WTC11 (cell line): ENCODE data around the gene RRBP1. TPM values are rescaled to one million over a fixed set of nuclear protein-coding genes. Genes with fewer than 3 reads are reported as not detected.

Experiments
- ATAC-seq: fragments of 200-7000 bp; cut with Tn5 transposase; 2 replicates; pipeline ENCODE4 v1.10.0; 2021; ENCODE audit warnings: mild to moderate bottlenecking, moderate library complexity
- CTCF ChIA-PET: fragments of 300-600 bp; sonication (Branson Sonifier 250); formaldehyde crosslinking; loops from one replicate; lab custom pipeline; 2021; ENCODE audit warnings: antibody characterized with exemption; lab: Charles Lee
- POLR2A ChIA-PET: fragments of 350-600 bp; sonication (Branson Sonifier 250); formaldehyde crosslinking; loops from one replicate; lab custom pipeline; 2021; ENCODE audit warnings: antibody characterized with exemption; lab: Charles Lee
- DNase-seq: peaks from one replicate; pipeline ENCODE4 v3.0.0; 2021; ENCODE audit warnings: low spot score
- H3K27ac Mint-ChIP-seq: 2 replicates; pipeline ENCODE4 v1.8.0; 2021; ENCODE audit warnings: mixed read lengths
- H3K27me3 Mint-ChIP-seq: 2 replicates; pipeline ENCODE4 v1.8.0; 2021; ENCODE audit warnings: low read depth, mild to moderate bottlenecking, moderate library complexity, mixed read lengths
- H3K36me3 Mint-ChIP-seq: 2 replicates; pipeline ENCODE4 v1.8.0; 2021; ENCODE audit warnings: mixed read lengths
- H3K4me1 Mint-ChIP-seq: 2 replicates; pipeline ENCODE4 v1.8.0; 2022; ENCODE audit warnings: mixed read lengths
- H3K4me3 Mint-ChIP-seq: 2 replicates; pipeline ENCODE4 v1.8.0; 2021; ENCODE audit warnings: mild to moderate bottlenecking, moderate library complexity, mixed read lengths
- H3K9me3 Mint-ChIP-seq: 2 replicates; pipeline ENCODE4 v1.8.0; 2021; ENCODE audit warnings: mixed read lengths
- CREM ChIP-seq: sonication (generic); formaldehyde crosslinking; IDR thresholded peaks from 2 replicates; pipeline ENCODE4 v1.8.1; 2022; ENCODE audit warnings: mild to moderate bottlenecking, missing genetic modification reagents, moderate library complexity
- ESRRA ChIP-seq: sonication (generic); formaldehyde crosslinking; IDR thresholded peaks from 2 replicates; pipeline ENCODE4 v1.8.1; 2022; ENCODE audit warnings: mild to moderate bottlenecking, missing genetic modification reagents, borderline replicate concordance
- FOXP1 ChIP-seq: sonication (generic); formaldehyde crosslinking; IDR thresholded peaks from 2 replicates; pipeline ENCODE4 v1.8.0; 2022; ENCODE audit warnings: missing genetic modification reagents, mild to moderate bottlenecking, moderate library complexity, borderline replicate concordance
- GABPB1 ChIP-seq: sonication (generic); formaldehyde crosslinking; IDR thresholded peaks from 2 replicates; pipeline ENCODE4 v1.8.1; 2023; ENCODE audit warnings: mild to moderate bottlenecking, missing genetic modification reagents
- GRHL2 ChIP-seq: fragments of 250-450 bp; sonication (Bioruptor Pico); IDR thresholded peaks from 2 replicates; pipeline ENCODE4 v1.8.0; 2022; ENCODE audit warnings: mild to moderate bottlenecking, moderate library complexity; ENCODE audit not compliant: insufficient replicate concordance, severe bottlenecking
- JAZF1 ChIP-seq: fragments of 250-450 bp; sonication (Bioruptor Pico); IDR thresholded peaks from 2 replicates; pipeline ENCODE4 v1.9.0; 2021; ENCODE audit warnings: moderate library complexity, mild to moderate bottlenecking, inconsistent platforms
- NFE2L1 ChIP-seq: sonication (generic); formaldehyde crosslinking; IDR thresholded peaks from 2 replicates; pipeline ENCODE4 v1.8.1; 2023; ENCODE audit warnings: missing genetic modification reagents
- NFYB ChIP-seq: sonication (generic); formaldehyde crosslinking; conservative IDR thresholded peaks from 2 replicates; pipeline ENCODE4 v1.8.0; 2022; ENCODE audit warnings: low read depth, missing genetic modification reagents
- SOX15 ChIP-seq: fragments of 250-450 bp; sonication (Bioruptor Pico); IDR thresholded peaks from 2 replicates; pipeline ENCODE4 v1.9.0; 2021; ENCODE audit warnings: mild to moderate bottlenecking
- TEAD1 ChIP-seq: sonication (generic); formaldehyde crosslinking; IDR thresholded peaks from 2 replicates; pipeline ENCODE4 v1.8.0; 2022; ENCODE audit warnings: mild to moderate bottlenecking, missing genetic modification reagents
- ZBTB21 ChIP-seq: sonication (generic); formaldehyde crosslinking; IDR thresholded peaks from 2 replicates; pipeline ENCODE4 v1.8.1; 2023; ENCODE audit warnings: mild to moderate bottlenecking, missing genetic modification reagents, borderline replicate concordance
- ZNF138 ChIP-seq: sonication (generic); formaldehyde crosslinking; conservative IDR thresholded peaks from 2 replicates; pipeline ENCODE4 v1.8.1; 2022; ENCODE audit warnings: mild to moderate bottlenecking, moderate library complexity, missing genetic modification reagents
- ZNF423 ChIP-seq: fragments of 250-450 bp; sonication (Bioruptor Pico); IDR thresholded peaks from 2 replicates; pipeline ENCODE4 v2.1.2; 2022; ENCODE audit warnings: mild to moderate bottlenecking, moderate library complexity
- total RNA-seq: library from RNA; stranded (reverse); gene quantifications from 3 replicates; pipeline ENCODE4 v1.2.3, GENCODE V29; 2021
- TF ChIP-seq, protein P1 (sequence below): sonication (generic); formaldehyde crosslinking; conservative IDR thresholded peaks from 2 replicates; pipeline ENCODE4 v1.8.1; 2023; ENCODE audit warnings: mild to moderate bottlenecking, low read depth, missing genetic modification reagents, moderate library complexity
- TF ChIP-seq, protein P2 (sequence below): sonication (generic); formaldehyde crosslinking; IDR thresholded peaks from 2 replicates; pipeline ENCODE4 v1.8.1; 2023; ENCODE audit warnings: mild to moderate bottlenecking, missing genetic modification reagents
- TF ChIP-seq, protein P3 (sequence below): sonication (generic); formaldehyde crosslinking; IDR thresholded peaks from 2 replicates; pipeline ENCODE4 v1.8.1; 2023; ENCODE audit warnings: mild to moderate bottlenecking, missing genetic modification reagents, moderate library complexity
- TF ChIP-seq, protein P4 (sequence below): sonication (generic); formaldehyde crosslinking; conservative IDR thresholded peaks from 2 replicates; pipeline ENCODE4 v1.8.1; 2022; ENCODE audit warnings: mild to moderate bottlenecking, missing genetic modification reagents

RRBP1 gene
- total RNA-seq, 1 experiment from 2014 or later: 171 TPM

DNA sequence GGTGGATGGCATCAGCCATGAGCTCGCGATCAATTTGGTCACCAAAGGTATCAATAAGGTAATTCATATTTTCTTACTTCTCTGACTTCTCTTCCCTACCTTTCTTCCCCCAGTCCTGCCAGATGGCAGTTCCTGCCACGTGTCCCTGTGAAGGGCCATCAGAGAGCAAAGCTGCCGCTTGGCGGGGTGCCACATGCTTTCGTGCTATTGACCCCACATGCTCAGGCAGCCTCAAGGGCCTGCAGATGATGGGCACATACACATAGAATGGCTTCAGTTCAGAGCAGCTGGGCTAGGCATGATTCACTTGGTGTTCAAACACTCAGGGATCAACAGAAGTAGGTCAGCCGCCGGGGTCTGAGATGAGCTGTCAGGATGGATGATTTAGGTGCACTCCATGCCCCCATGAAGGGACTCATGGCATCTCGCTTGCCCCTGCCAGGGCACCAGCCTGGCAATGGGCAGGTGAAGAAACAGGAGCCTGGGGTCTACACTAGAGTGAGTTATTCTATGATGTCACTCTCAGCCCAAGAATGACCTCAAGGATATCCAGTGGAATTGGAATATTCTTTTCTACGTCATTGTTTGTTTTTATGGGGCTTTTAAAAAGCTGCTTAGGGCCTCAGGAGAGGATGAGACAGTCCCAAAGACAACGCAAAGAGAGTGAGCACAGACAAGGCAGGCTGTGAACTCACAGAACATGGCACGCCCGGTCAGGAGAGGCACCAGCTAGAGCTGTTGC, 43.2 kb upstream of the RRBP1 start:
- POLR2A ChIA-PET: no interaction called here
- H3K9me3 Mint-ChIP-seq: 0 out of 2 replicates have a peak, but pooled peaks cover 3% of the 10 kb centered on the region
- no peaks in the 10 kb centered on the region; the same call in 1 of the 2 replicates for H3K27me3 Mint-ChIP-seq
- no peaks in the 10 kb centered on the region for H3K36me3 Mint-ChIP-seq
- TF ChIP-seq GABPB1 (CRISPR knock-in tag): 0 out of 2 replicates have a peak, but pooled peaks have one; percentile 41
- TF ChIP-seq, protein P1, sequence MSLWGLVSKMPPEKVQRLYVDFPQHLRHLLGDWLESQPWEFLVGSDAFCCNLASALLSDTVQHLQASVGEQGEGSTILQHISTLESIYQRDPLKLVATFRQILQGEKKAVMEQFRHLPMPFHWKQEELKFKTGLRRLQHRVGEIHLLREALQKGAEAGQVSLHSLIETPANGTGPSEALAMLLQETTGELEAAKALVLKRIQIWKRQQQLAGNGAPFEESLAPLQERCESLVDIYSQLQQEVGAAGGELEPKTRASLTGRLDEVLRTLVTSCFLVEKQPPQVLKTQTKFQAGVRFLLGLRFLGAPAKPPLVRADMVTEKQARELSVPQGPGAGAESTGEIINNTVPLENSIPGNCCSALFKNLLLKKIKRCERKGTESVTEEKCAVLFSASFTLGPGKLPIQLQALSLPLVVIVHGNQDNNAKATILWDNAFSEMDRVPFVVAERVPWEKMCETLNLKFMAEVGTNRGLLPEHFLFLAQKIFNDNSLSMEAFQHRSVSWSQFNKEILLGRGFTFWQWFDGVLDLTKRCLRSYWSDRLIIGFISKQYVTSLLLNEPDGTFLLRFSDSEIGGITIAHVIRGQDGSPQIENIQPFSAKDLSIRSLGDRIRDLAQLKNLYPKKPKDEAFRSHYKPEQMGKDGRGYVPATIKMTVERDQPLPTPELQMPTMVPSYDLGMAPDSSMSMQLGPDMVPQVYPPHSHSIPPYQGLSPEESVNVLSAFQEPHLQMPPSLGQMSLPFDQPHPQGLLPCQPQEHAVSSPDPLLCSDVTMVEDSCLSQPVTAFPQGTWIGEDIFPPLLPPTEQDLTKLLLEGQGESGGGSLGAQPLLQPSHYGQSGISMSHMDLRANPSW: no peak
- TF ChIP-seq JAZF1 (CRISPR knock-in tag): no peak
- TF ChIP-seq, protein P2, sequence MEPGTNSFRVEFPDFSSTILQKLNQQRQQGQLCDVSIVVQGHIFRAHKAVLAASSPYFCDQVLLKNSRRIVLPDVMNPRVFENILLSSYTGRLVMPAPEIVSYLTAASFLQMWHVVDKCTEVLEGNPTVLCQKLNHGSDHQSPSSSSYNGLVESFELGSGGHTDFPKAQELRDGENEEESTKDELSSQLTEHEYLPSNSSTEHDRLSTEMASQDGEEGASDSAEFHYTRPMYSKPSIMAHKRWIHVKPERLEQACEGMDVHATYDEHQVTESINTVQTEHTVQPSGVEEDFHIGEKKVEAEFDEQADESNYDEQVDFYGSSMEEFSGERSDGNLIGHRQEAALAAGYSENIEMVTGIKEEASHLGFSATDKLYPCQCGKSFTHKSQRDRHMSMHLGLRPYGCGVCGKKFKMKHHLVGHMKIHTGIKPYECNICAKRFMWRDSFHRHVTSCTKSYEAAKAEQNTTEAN (CRISPR knock-in tag): no peak
- ATAC-seq (no peak), DNase-seq (no peak)
- CTCF ChIA-PET: interaction anchor here (1.5 kb wide), 1 partner anchor 43 kb away, joined by 3 read pairs; no protein-coding TSS in a partner anchor
- H3K4me3 Mint-ChIP-seq: no peak overlapping the region
- peaks cover under 1% of the 10 kb centered on the region; the same call in 1 of the 2 replicates for H3K4me1 Mint-ChIP-seq
- no peak overlapping the region for H3K27ac Mint-ChIP-seq

DNA sequence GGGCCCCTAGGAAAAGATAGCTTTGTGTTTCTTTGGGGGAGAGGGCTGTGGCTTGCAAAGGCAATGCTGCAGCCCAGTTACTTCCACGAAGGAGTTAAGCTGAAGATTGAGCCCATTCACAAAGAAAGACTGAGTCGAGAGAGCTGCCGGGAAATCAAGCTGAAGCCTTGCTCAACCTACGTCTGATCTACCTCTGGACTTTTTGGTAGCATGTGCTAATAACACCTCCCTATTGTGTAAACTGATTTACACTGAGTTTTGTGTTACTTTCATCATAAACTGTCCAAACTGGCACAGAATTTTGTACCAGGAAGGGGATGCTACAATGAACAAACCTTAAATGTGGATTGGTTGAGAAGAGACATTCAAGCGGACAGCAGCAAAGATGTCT, 41.3 kb upstream of the RRBP1 start:
- no peaks in the 10 kb centered on the region for H3K36me3 Mint-ChIP-seq
- CTCF ChIA-PET: interaction anchor here (0.9 to 1.1 kb wide), 2 partner anchors 43 to 216 kb away, joined by 3 read pairs; no protein-coding TSS in a partner anchor
- TF ChIP-seq FOXP1 (CRISPR knock-in tag) (no peak), GABPB1 (CRISPR knock-in tag) (0 out of 2 replicates have a peak, but pooled peaks have one; percentile 33)
- TF ChIP-seq, all 79 proteins: peak for 1
- DNase-seq (no peak), ATAC-seq (no peak)
- POLR2A ChIA-PET: no interaction called here
- Mint-ChIP-seq H3K4me3 (no peak overlapping the region), H3K27ac (no peak overlapping the region), H3K4me1 (no peaks in the 10 kb centered on the region; the same call in 1 of the 2 replicates), H3K27me3 (no peaks in the 10 kb centered on the region; the same call in 1 of the 2 replicates), H3K9me3 (0 out of 2 replicates have a peak, but pooled peaks cover 3% of the 10 kb centered on the region)

DNA sequence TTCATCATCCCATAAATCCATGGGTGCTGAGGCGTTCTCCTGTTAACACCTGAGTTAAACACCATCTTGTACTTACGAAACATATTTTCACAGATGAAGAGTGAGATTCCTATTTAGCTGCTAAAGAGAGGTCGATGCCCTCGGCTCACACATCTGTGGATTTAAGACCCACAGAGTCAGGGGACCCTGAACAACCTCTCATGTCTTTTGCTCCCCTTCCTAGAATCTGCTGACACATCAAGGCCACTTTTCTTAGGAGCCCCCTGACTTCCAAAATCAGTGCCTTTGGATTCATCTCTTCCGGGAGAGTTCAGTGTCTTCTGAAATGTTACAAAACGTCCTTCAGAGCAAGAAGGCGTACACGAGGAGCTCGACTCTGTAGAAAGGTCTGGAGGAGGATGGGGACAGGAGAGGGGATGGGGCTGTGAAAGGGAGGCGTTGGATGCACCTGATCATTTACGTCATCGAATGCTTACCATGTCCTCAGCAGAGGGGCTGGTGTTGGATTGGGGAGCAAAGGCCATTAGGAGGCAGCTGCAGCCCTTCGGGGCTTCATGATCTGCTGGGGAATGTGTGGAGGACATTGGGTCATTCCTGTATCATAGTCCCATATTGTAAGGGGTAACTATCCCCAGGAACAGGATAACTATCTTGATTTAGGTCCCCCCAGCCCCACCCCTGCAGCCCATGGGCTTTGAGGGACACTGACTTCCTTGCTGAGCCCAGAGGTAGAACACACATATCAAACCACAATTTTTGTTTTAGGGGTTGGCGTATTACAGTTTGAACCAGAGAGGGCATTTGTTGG, 40.7 kb upstream of the RRBP1 start:
- ChIA-PET POLR2A (no interaction called here), CTCF (interaction anchor here (0.8 to 1.1 kb wide), 3 partner anchors 42 to 217 kb away, joined by 3 read pairs; no protein-coding TSS in a partner anchor)
- no peaks in the 10 kb centered on the region; the same call in 1 of the 2 replicates for H3K4me1 Mint-ChIP-seq
- DNase-seq: no peak
- H3K27ac Mint-ChIP-seq: no peak overlapping the region
- H3K27me3 Mint-ChIP-seq: no peaks in the 10 kb centered on the region; the same call in 1 of the 2 replicates
- no peaks in the 10 kb centered on the region for H3K36me3 Mint-ChIP-seq
- no peak for TF ChIP-seq JAZF1 (CRISPR knock-in tag)
- no peak for TF ChIP-seq ESRRA
- TF ChIP-seq, protein P3, sequence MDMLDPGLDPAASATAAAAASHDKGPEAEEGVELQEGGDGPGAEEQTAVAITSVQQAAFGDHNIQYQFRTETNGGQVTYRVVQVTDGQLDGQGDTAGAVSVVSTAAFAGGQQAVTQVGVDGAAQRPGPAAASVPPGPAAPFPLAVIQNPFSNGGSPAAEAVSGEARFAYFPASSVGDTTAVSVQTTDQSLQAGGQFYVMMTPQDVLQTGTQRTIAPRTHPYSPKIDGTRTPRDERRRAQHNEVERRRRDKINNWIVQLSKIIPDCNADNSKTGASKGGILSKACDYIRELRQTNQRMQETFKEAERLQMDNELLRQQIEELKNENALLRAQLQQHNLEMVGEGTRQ: no peak
- TF ChIP-seq ZNF423 (CRISPR knock-in tag): no peak
- TF ChIP-seq ZNF138: no peak
- TF ChIP-seq NFE2L1 (CRISPR knock-in tag): no peak
- TF ChIP-seq CREM: no peak
- no peak for TF ChIP-seq TEAD1
- TF ChIP-seq, protein P4, sequence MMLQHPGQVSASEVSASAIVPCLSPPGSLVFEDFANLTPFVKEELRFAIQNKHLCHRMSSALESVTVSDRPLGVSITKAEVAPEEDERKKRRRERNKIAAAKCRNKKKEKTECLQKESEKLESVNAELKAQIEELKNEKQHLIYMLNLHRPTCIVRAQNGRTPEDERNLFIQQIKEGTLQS (CRISPR knock-in tag): no peak
- no peak for TF ChIP-seq GRHL2
- no peak for TF ChIP-seq SOX15
- TF ChIP-seq ZBTB21: no peak
- TF ChIP-seq NFYB: no peak
- ATAC-seq: no peak
- no peak overlapping the region for H3K4me3 Mint-ChIP-seq
- H3K9me3 Mint-ChIP-seq: 0 out of 2 replicates have a peak, but pooled peaks cover 3% of the 10 kb centered on the region
